ENCODE results near the gene LGALS9.

The LGALS9 gene

GRCh38 chr17:27597783-27598320 lies 33.1 kb upstream of the LGALS9 start:
- Mint-ChIP-seq H3K4me3 (no peak overlapping the region), H3K27me3 (ENCODE audit: low read depth) (no peaks in the 10 kb centered on the region), H3K4me1 (ENCODE audit: low read depth) (peaks cover 11% of the 10 kb centered on the region), H3K9me3 (no peaks in the 10 kb centered on the region), H3K27ac (no peak overlapping the region), H3K36me3 (ENCODE audit: low read depth) (peaks cover 12% of the 10 kb centered on the region)
- DNase-seq (ENCODE audit: low spot score): no peak

GRCh38 chr17:27598337-27599050 lies 32.5 kb upstream of the LGALS9 start:
- Mint-ChIP-seq H3K9me3 (no peaks in the 10 kb centered on the region), H3K4me1 (ENCODE audit: low read depth) (peaks cover 11% of the 10 kb centered on the region), H3K4me3 (no peak overlapping the region), H3K36me3 (ENCODE audit: low read depth) (peaks cover 12% of the 10 kb centered on the region), H3K27ac (no peak overlapping the region), H3K27me3 (ENCODE audit: low read depth) (no peaks in the 10 kb centered on the region)
- no peak for DNase-seq (ENCODE audit: low spot score)

- no peak for DNase-seq (ENCODE audit: low spot score)
- no peak overlapping the region for H3K4me3 Mint-ChIP-seq
- H3K27me3 Mint-ChIP-seq (ENCODE audit: low read depth): no peaks in the 10 kb centered on the region
- H3K4me1 Mint-ChIP-seq (ENCODE audit: low read depth): peaks cover 7% of the 10 kb centered on the region
- H3K27ac Mint-ChIP-seq: no peak overlapping the region
- H3K36me3 Mint-ChIP-seq (ENCODE audit: low read depth): peaks cover 12% of the 10 kb centered on the region
- no peaks in the 10 kb centered on the region for H3K9me3 Mint-ChIP-seq
Measured at GRCh38 chr17:27600471-27600870, 30.5 kb upstream of the LGALS9 start.

- no peak overlapping the region for H3K4me3 Mint-ChIP-seq
- no peaks in the 10 kb centered on the region for H3K27me3 Mint-ChIP-seq (ENCODE audit: low read depth)
- H3K9me3 Mint-ChIP-seq: no peaks in the 10 kb centered on the region
- H3K36me3 Mint-ChIP-seq (ENCODE audit: low read depth): peaks cover 13% of the 10 kb centered on the region
- H3K27ac Mint-ChIP-seq: no peak overlapping the region
- peaks cover 7% of the 10 kb centered on the region for H3K4me1 Mint-ChIP-seq (ENCODE audit: low read depth)
- DNase-seq (ENCODE audit: low spot score): peak; percentile 65
Measured at GRCh38 chr17:27601069-27601974, 29.7 kb upstream of the LGALS9 start.

- no peaks in the 10 kb centered on the region for H3K9me3 Mint-ChIP-seq
- no peaks in the 10 kb centered on the region for H3K27me3 Mint-ChIP-seq (ENCODE audit: low read depth)
- DNase-seq (ENCODE audit: low spot score): no peak
- no peak overlapping the region for H3K27ac Mint-ChIP-seq
- no peak overlapping the region for H3K4me3 Mint-ChIP-seq
- H3K4me1 Mint-ChIP-seq (ENCODE audit: low read depth): peaks cover 7% of the 10 kb centered on the region
- H3K36me3 Mint-ChIP-seq (ENCODE audit: low read depth): peaks cover 14% of the 10 kb centered on the region
Measured at GRCh38 chr17:27601975-27602302, 29.0 kb upstream of the LGALS9 start.

- Mint-ChIP-seq H3K4me3 (no peak overlapping the region), H3K9me3 (no peaks in the 10 kb centered on the region), H3K27me3 (ENCODE audit: low read depth) (no peaks in the 10 kb centered on the region), H3K4me1 (ENCODE audit: low read depth) (peaks cover 7% of the 10 kb centered on the region), H3K36me3 (ENCODE audit: low read depth) (peaks cover 14% of the 10 kb centered on the region), H3K27ac (no peak overlapping the region)
- peak; percentile 48 for DNase-seq (ENCODE audit: low spot score)
Measured at GRCh38 chr17:27602721-27603420, 28.1 kb upstream of the LGALS9 start.

GRCh38 chr17:27603421-27603770 lies 27.6 kb upstream of the LGALS9 start:
- no peaks in the 10 kb centered on the region for H3K9me3 Mint-ChIP-seq
- no peaks in the 10 kb centered on the region for H3K27me3 Mint-ChIP-seq (ENCODE audit: low read depth)
- peaks cover 7% of the 10 kb centered on the region for H3K4me1 Mint-ChIP-seq (ENCODE audit: low read depth)
- H3K4me3 Mint-ChIP-seq: no peak overlapping the region
- no peak overlapping the region for H3K27ac Mint-ChIP-seq
- DNase-seq (ENCODE audit: low spot score): no peak
- H3K36me3 Mint-ChIP-seq (ENCODE audit: low read depth): peaks cover 13% of the 10 kb centered on the region

GRCh38 chr17:27603880-27604794 lies 26.9 kb upstream of the LGALS9 start:
- Mint-ChIP-seq H3K4me3 (no peak overlapping the region), H3K4me1 (ENCODE audit: low read depth) (peaks cover 7% of the 10 kb centered on the region), H3K27me3 (ENCODE audit: low read depth) (no peaks in the 10 kb centered on the region), H3K27ac (no peak overlapping the region), H3K9me3 (no peaks in the 10 kb centered on the region), H3K36me3 (ENCODE audit: low read depth) (peaks cover 14% of the 10 kb centered on the region)
- DNase-seq (ENCODE audit: low spot score): no peak

GRCh38 chr17:27605409-27605808 lies 25.6 kb upstream of the LGALS9 start:
- Mint-ChIP-seq H3K27ac (no peak overlapping the region), H3K36me3 (ENCODE audit: low read depth) (peaks cover 18% of the 10 kb centered on the region), H3K9me3 (no peaks in the 10 kb centered on the region), H3K4me3 (no peak overlapping the region), H3K4me1 (ENCODE audit: low read depth) (peaks cover 5% of the 10 kb centered on the region), H3K27me3 (ENCODE audit: low read depth) (no peaks in the 10 kb centered on the region)
- DNase-seq (ENCODE audit: low spot score): no peak

- H3K36me3 Mint-ChIP-seq (ENCODE audit: low read depth): peaks cover 18% of the 10 kb centered on the region
- H3K9me3 Mint-ChIP-seq: no peaks in the 10 kb centered on the region
- peaks cover 8% of the 10 kb centered on the region for H3K4me1 Mint-ChIP-seq (ENCODE audit: low read depth)
- H3K27ac Mint-ChIP-seq: no peak overlapping the region
- no peak overlapping the region for H3K4me3 Mint-ChIP-seq
- no peaks in the 10 kb centered on the region for H3K27me3 Mint-ChIP-seq (ENCODE audit: low read depth)
- no peak for DNase-seq (ENCODE audit: low spot score)
Measured at GRCh38 chr17:27607521-27608091, 23.4 kb upstream of the LGALS9 start.

- Mint-ChIP-seq H3K27me3 (ENCODE audit: low read depth) (no peaks in the 10 kb centered on the region), H3K9me3 (no peaks in the 10 kb centered on the region), H3K4me3 (no peak overlapping the region), H3K27ac (no peak overlapping the region), H3K36me3 (ENCODE audit: low read depth) (peaks cover 27% of the 10 kb centered on the region), H3K4me1 (ENCODE audit: low read depth) (peaks cover 9% of the 10 kb centered on the region)
- DNase-seq (ENCODE audit: low spot score): peak; percentile 25
Measured at GRCh38 chr17:27608328-27609230, 22.4 kb upstream of the LGALS9 start.

- no peaks in the 10 kb centered on the region for H3K9me3 Mint-ChIP-seq
- no peak for DNase-seq (ENCODE audit: low spot score)
- no peak overlapping the region for H3K4me3 Mint-ChIP-seq
- H3K27me3 Mint-ChIP-seq (ENCODE audit: low read depth): no peaks in the 10 kb centered on the region
- H3K4me1 Mint-ChIP-seq (ENCODE audit: low read depth): peaks cover 9% of the 10 kb centered on the region
- H3K36me3 Mint-ChIP-seq (ENCODE audit: low read depth): peaks cover 33% of the 10 kb centered on the region
- H3K27ac Mint-ChIP-seq: no peak overlapping the region
Measured at GRCh38 chr17:27609611-27610303, 21.2 kb upstream of the LGALS9 start.
